Esophagus squamous epithelium (tissue), 4 donors: Measurements from ENCODE around the gene ALX3.

Experiments used
- CTCF ChIP-seq, 6 experiments: fragments of 450-650 bp in 4 of 6; fragments of 200-600 bp in 2 of 6; sonication (generic) in 2 of 6; IDR thresholded peaks; one replicate each; pipeline ENCODE4 v1.5.1; 2016 to 2019; ENCODE audit warnings: antibody characterized with exemption in 6 of 6, mild to moderate bottlenecking in 4 of 6, moderate library complexity in 4 of 6
- POLR2A ChIP-seq, 4 donors: fragments of 450-650 bp; IDR thresholded peaks; one replicate each; pipeline ENCODE4 v1.6.1; 2017; ENCODE audit warnings: antibody characterized with exemption in 4 of 4, mild to moderate bottlenecking in 4 of 4, moderate library complexity in 3 of 4

- no peak for TF ChIP-seq POLR2A (IDR thresholded peaks at IDR 0.05)
- TF ChIP-seq CTCF (IDR thresholded peaks at IDR 0.05), result no peak
Measured at GRCh38 chr1:110100335-110100734, 29.9 kb upstream of the ALX3 start.
